ENCODE data around the gene PCCA.
"Not testable (repeated sequence)": the region's sequence is repeated elsewhere in the genome, so short reads cannot be mapped to it uniquely, and the experiment has no call there.

Gene PCCA

DNA sequence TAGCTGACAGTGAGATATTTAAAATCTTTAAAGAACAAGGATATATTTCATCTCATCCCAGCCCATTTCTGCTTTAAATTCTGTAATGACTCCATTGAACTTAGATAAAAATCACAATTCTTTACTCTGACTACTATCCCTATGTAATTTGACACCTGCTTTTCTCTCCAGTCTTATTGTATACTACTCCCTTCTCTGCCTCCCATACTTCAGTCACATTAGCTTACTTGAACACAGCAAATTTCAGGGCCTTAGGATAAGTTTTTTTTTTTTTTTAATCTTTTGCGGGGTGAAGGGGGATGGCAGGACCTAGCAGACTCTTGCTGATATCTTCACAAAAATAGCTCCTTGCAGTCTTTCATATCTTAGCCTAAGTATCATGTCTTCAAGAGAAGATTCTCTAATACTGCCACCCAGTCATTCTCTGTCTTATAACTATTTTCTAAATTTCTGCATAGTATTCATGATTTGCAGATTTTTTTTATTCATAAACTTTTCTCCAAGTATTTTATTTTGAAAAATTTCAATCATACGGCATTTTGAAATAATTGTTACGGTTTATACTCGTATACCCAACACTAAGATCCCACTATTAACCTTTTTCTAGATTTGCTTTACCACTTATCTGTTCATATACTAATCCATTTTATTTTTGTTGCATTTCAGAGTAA is 151.4 kb downstream of the PCCA start:
- no peak for ATAC-seq

DNA sequence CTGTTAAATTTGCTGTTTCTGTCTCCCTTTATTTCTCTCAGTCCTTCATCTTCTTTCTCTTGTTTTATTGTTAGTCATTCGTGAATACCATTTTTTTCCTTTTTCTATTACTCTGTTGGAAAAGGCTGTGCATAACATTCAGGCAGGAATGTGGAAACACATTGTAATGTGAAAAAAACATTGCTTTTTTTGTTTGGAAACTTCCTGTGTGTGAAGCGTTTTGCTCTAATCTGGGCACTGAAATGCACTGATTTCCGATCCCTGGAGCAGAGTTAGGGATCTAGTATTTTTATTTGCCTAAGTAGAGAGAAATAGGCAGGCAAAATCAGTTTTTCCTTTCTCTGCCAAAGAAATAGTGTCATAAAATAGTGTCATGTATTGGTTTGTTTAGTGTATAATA is 155.5 kb downstream of the PCCA start:
- DNase-seq: no peak
- no peak for ATAC-seq

More for the DNA sequence above, 151.4 kb downstream of the PCCA start:
- DNase-seq: no peak

DNA sequence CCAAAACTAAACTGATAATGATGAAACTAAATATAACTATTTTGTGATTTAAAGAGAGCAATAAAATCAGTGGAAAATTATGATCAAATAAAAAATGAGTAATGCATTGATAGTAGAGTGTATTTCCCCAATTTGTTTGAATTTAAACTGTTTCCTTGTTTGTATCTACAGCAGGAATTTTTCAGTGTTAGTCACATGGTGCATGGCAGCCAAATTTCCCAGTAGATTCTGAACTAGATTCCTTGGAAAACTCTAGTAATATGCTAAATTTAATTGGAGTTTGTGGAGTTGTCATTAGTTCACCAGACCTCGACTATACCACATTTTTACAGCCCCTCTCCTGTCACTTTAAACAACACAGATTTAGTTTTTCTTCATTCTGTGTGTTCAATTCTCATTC is 156.2 kb downstream of the PCCA start:
- DNase-seq (no peak), ATAC-seq (no peak)

DNA sequence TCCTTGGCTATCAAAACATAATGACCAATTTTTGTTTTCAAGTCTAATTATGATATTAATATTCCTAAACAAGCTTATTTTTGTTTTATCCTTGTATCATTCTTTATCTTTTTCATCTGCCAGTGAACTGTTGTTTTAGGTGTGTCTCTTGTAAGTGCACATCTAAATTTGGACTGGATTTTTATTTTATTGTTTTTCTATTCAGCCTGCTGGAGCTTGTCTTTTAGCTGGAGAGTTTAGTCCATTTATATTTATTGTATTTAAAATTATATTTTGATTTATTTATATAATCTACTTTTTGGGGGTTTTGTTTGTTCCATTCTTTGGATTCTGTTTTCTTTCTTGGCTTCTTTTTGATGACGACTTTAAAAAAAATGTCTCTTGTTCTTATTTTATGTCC is 159.0 kb downstream of the PCCA start:
- no peak for DNase-seq
- ATAC-seq: no peak

DNA sequence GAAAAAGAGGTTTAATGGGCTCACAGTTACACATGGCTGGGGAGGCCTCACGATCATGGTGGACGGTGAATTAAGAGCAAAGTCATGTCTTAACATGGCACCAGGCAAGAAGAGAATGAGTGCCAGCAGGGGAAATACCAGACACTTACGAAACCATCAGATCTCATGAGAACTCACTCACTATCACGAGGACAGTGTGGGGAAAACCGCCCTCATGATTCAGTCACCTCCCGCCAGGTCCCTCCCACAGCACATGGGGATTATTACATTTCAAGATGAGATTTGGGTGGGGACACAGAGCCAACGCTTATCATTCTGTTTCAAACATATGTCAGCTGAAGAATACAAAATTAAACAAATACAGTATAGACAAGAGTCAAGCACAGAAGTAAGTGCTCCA is 165.1 kb downstream of the PCCA start:
- no peak for ATAC-seq
- DNase-seq: no peak

DNA sequence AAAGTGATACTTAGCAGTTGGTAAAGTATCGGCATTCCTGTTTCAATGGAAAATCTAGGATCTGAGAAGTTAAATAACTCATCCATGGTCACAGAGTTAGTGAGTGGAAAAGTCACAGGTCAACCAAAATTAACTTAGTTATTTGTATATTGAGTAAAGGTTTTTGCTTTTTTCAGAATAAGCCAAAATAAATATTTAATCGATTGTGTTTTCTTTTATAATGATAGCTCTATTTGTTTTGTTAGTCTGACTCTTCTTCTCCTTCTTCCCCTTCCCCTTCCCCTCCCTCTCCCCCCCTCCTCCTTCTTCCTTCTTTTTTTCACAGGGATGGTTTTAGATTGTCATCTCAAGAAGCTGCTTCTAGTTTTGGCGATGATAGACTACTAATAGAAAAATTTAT is 173.5 kb downstream of the PCCA start:
- no peak for DNase-seq
- ATAC-seq: no peak

DNA sequence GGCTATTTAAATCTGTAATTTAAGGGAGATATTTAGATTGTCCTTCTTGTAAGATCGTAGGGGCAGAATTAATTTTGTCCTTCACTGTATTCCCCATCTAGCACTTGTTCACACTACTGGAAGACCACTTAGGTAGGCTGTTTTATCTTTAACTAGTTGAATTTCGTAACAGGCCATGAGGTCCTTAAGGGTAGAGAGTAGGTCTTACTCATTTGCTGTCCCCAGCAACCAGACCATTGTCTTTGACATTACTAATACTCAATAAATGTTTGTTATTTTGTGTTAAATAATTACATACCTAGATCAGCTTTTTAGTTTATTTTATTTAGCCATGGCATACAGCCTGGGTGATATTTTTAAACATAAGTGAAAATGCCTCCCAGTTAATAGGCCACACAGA is 177.1 kb downstream of the PCCA start:
- DNase-seq (no peak), ATAC-seq (no peak)

DNA sequence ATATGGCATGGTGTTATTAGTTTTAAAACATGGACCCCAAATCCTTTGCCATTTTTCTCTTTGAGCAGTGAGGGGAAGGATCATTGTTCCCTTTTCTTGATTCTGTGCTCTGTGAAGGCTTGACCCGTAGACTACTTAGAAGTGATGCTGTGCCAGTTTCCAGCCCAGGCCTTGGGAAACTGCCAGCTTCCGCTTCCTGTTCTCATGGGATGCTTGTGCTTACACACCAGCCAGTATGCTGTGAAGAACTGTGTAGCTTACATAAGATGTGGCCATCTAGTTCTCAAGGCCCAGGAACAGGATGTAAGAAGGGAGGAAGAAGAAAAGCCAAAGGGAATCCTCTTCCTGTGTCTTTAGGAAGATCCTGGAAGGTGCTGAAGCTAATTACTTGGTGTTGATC is 180.9 kb downstream of the PCCA start:
- DNase-seq (no peak), ATAC-seq (no peak)

DNA sequence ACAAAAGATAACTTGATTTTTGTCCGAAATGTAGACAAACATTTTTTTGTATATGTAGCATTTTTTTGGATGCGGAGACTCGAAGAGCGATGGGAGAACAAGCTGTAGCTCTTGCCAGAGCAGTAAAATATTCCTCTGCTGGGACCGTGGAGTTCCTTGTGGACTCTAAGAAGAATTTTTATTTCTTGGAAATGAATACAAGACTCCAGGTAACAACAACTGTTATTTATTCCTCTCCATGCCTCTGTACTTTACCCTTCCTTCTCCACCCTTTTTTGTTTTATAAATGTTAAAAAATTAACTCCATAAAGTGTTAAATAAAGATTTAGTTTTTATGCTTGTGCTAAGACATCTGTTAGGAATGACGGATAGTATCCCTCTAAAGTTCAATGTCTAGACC is 184.2 kb downstream of the PCCA start:
- DNase-seq (no peak), ATAC-seq (no peak)

DNA sequence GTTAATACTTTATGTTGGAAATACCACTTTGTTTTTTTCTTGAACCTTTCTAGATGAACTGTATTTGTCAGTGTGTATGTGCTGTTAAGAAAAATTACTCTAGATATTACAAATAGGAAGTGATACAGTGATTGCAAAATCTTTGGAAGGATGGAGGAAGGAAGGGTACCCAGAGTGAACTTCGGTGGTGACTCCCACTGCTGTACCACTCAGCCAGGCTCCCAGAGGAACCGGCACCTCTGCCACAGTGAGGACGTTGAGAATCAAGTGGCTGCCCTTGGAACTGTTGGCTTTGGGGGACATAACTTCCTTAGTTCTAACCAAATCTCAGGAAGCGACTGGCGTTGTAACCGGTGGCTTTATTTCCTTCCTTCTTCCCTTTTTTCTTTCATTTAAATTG is 184.7 kb downstream of the PCCA start:
- no peak for DNase-seq
- ATAC-seq: no peak

DNA sequence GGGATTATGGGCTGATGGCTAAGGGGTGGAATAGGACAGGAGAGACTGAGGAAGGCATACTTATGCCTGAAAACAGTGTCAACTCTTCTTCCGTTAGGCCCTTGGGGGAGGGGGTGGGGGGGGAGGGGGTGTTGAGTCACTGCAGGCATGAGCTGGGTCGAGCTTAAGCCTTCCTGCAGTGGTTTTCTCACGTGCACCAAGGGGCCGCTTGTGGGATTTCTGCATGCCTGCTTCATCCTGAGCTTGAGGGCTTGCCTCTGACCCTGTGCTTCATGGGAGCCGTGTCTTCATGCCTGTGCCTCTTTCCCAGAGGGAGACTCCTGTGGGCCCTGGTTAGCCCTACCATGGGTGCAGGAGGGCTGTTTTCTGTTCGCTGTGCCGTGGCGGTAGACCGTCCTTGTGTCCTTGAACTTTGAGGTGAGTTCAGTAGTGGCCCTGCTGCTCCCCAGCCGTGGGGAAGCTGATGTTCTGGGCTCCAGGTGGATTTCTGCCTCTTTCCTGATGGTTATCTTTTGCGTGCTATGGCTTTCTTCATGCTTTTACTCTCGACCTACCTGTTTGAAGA is 186.1 kb downstream of the PCCA start:
- DNase-seq (no peak), ATAC-seq (no peak)

DNA sequence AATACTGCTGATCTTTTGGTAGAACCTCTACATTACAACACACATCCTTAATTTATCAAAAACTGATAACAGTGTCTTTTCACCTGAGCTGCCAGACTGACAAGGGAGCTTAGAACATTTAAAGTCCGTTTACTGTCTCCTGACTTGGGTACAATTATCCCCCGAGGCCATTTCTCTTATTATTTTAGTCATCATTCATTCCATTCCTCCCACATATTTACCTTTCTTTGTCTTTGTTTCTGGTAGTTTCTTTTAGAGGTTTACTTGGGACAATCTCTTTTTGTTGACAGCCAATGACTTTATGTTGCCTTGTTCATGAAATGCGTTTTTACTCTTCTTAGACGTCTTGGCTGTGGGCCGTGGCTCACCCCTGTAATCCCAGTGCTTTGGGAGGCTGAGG is 186.9 kb downstream of the PCCA start:
- ATAC-seq (no peak), DNase-seq (no peak)

DNA sequence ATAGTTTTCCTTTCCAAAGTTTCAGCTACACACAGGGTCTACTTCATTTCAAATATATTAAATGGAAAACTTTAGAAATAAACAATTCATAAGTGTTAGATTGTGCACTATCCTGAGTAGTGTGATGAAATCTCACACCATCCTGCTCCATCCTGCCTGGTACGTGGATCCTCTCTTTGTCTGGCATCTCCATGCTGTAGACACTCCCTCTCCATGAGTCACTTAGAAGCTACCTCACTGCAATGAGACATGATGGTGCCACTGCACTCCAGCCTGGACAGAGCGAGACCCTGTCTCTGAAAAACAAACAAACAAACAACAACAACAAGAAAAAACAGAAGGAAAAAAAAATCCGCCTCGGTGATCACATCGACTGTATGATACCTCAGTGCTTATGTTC is 191.8 kb downstream of the PCCA start:
- no peak for ATAC-seq
- DNase-seq: no peak

DNA sequence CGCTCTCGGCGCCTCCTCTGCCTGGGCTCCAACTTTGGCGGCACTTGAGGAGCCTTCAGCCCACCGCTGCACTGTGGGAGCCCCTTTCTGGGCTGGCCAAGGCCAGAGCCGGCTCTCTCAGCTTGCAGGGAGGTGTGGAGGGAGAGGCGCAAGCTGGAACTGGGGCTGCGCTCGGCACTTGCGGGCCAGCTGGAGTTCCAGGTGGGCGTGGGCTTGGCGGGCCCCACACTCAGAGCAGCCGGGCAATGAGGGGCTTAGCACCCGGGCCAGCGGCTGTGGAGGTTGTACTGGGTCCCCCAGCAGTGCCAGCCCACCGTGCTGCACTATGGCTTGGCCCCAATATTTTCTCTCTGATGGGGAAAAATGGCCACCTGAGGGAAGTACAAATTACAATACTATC is 193.4 kb downstream of the PCCA start:
- not testable (repeated sequence) for ATAC-seq

DNA sequence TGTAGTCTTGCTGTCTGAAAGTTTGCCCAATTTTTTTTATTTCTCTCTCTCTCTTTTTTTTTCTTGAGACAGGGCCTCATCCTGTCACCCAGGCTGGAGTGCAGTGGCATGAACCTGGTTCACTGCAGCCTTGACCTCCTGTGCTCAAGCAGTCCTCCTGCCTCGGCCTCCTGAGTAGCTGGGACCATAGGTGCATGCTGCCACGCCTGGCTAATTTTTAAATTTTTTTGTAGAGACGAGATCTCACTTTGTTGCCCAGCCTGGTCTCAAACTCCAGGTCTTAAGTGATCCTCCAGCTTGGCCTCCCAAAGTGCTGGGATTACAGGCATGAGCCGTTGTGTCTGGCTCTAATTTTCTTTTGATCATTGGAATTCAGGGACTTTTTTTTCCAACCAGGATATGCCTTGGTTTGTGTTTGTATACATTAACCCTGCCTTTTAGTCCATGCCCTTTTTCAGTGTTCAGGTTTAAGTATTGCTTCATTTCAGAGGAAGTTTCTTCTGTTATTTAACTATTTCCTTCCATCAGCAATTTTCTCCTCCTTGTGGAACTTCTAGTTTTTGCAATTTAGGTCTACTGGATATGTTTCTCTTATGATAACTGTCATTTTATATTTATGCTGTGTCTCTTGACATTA is 201.4 kb downstream of the PCCA start:
- no peak for DNase-seq

More for the DNA sequence above, 193.4 kb downstream of the PCCA start:
- DNase-seq: not testable (repeated sequence)

DNA sequence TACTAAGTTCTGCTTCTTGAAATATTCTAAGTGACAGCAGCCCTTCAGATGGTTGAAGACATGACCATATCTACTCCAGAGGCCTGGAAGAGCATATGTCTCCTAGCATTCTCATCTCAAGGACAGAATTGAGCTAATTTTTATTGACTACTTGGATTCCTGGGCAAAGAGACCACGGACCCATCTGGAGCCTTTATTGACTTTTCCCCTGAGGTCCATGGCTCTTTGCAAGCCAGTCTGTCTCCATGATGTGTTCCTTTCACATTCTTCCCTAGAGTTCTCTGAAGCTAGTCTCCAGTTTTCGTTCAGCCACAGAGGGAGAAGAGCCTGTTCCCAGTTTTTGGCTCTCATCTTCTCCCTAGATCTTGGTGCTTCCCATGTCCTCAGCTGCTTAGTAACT is 202.7 kb downstream of the PCCA start:
- DNase-seq: no peak
- no peak for ATAC-seq

More for the DNA sequence above, 201.4 kb downstream of the PCCA start:
- ATAC-seq: no peak

DNA sequence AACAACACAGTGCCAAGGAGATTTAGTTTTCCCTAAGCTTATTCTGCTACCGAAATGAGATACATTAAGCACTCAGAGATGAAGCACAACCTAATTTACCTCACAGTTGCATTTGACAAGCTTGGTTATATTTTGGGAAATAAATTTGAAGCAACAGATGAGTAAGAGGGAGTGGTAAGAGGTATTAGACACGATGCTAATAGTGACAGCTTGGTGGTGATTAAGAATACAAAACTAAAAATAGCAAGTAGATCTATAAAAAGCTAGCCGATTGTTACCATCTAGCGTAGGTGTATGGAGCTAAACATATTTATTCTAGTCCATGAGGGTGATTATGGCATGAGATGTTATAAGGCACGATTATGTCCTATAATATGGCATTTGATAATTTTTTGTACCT is 208.5 kb downstream of the PCCA start:
- DNase-seq (no peak), ATAC-seq (no peak)

DNA sequence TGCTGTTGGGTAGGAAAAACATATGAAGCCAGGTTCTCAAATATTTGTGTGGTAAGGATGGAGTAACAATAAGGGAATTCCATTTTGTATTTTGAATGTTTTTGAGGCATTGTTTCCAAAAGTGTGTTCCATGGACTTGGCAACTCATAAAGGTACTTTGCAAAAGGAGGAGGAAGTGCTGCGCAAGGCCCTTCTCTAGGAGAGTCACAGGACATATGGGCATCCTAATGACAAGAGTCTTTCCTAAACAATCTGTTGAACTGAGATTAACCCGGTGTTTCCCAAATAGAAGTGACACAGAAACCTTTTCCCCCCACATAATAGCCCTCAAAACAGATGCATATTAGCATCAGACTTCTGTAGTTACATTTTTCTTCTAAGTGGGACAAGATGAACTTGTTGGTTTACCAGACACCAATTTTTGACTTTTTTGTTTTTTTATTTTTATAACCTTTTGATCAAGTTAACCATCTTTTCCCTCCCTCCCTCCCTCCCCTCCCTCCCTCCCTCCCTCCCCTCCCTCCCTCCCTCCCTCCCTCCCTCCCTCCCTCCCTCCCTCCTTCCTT is 209.3 kb downstream of the PCCA start:
- DNase-seq: no peak
- no peak for ATAC-seq

DNA sequence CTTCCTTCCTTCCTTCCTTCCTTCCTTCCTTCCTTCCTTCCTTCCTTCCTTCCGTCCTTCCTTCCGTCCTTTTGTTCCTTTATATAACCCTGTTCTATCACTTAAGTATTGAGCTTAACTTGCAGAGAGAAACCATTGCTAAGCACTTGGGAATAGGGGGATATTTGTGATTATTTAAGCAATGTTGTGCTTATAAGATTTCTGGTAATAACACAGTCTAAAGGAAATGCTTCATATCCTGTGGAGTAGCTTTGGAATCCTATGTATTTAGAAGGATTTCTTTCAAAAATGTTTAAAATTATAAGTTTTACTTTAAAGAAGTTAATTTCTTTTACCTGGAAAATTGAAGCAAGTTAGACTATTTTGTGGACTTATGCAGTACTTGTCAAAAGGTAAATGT is 209.8 kb downstream of the PCCA start:
- no peak for DNase-seq
- ATAC-seq: no peak

DNA sequence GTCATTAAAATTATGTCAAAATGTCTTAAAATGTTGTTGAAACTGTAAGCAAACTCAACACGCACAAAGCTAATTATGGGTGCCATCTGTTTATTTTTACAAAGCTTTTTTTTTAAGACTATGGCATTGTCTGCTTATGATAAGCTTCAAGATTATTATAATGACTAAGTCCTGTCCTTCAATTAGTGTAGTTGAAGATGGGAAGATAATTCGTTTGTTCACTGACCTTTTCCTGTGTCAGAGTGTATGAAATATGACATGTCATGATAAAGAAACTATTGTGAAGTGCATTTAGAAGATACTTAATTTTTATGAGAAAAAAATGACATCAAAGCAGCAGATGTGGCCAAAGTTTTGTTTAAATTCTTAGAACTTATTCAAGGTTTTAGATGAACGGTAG is 211.3 kb downstream of the PCCA start:
- ATAC-seq: no peak
- DNase-seq: no peak

DNA sequence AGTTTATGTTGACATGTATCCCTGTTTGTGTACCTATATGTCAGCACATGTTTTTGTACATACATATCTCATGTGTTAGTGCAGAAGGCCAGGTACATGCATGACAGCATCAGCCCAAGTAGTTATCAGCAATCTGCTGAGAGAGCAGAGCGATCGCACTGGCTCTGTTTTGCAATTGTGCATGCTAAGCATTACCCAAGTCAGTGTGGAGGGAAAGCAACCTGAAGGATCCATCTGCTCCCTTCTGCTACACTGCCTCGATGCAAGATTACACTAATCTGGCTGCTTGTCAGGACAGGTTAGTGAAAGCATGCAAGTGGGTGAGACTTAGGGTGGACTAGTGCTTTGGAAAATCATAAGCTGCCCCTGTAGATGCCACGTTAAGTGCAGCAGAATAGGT is 211.8 kb downstream of the PCCA start:
- DNase-seq (no peak), ATAC-seq (no peak)

DNA sequence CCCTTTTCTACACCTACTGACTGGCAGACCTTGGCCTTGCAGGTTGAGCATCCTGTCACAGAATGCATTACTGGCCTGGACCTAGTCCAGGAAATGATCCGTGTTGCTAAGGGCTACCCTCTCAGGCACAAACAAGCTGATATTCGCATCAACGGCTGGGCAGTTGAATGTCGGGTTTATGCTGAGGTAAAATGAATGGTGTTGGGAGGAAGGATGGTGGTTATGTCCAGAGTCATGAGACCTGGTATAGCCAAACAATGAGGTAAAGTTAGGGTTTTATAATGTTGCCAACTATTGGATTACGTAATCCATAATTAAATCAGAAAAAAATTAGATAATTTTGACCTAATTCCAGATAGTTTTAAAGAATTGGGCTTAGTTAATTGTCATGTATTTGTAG is 212.5 kb downstream of the PCCA start:
- ATAC-seq (no peak), DNase-seq (no peak)

DNA sequence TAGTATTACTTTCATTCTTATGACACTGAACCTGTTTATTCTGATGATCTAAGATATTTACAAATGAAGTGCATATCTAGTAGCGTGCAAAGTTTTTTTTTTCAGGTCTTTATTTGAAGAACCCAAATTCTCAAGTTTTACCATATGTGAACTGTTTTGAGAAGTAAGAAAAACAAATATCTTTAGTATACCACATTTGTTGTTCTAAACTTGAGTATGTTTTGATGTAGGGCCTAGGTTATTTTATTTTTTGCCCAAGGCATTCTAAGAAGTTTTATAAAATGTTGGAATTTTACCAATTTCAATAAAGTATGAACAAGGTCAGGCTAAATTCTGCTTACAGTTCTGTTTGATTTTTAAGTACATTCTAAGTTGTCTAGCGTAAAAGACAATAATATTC is 213.5 kb downstream of the PCCA start:
- ATAC-seq (no peak), DNase-seq (no peak)

DNA sequence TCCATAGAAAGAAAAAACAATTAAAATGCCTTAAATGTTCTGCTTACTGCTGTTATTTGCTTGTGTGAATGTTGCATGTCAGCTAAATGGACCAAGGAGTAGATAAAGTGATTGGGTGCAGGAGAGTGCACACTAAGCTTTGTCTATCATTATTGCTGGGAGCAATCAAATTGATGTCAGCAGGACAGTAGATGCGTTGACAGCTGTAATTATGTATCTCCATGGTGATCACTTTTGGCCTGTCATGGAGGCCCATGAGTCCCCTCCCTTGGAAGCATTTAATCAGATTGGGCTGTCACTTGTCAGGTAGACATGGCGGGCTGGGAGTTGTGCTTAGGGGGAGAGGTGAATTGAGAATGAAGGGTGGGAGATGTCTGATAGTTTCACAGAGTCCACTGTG is 215.3 kb downstream of the PCCA start:
- ATAC-seq (no peak), DNase-seq (no peak)
